Inferior parietal cortex (tissue), 1 donor: ENCODE data around the gene ENAH.
"Not testable (repeated sequence)": the region's sequence is repeated elsewhere in the genome, so short reads cannot be mapped to it uniquely, and the experiment has no call there.

Experiments used
- DNase-seq: peaks from one replicate; pipeline ENCODE4 v3.0.0-alpha.2; 2016; ENCODE audit errors: extremely low spot score

The ENAH gene

GRCh38 chr1:225652729-225653462 is at the start of gene ENAH:
ENAH (minus strand) TSS chr1:225653123; CDS start chr1:225652690, 433 bp downstream.
- DNase-seq: peak; percentile 72

GRCh38 chr1:225700889-225701465 is 48.1 kb upstream of the ENAH start:
- no peak for DNase-seq

GRCh38 chr1:225700164-225700821 is 47.4 kb upstream of the ENAH start:
- DNase-seq: no peak

GRCh38 chr1:225699336-225699735 is 46.4 kb upstream of the ENAH start:
- DNase-seq: no peak

- not testable (repeated sequence) for DNase-seq
Observed at GRCh38 chr1:225698194-225698593, 45.3 kb upstream of the ENAH start.

GRCh38 chr1:225697428-225697827 is 44.5 kb upstream of the ENAH start:
- DNase-seq: no peak

GRCh38 chr1:225695578-225696337 is 42.8 kb upstream of the ENAH start:
- DNase-seq: no peak

- DNase-seq: no peak
Observed at GRCh38 chr1:225694151-225694603, 41.3 kb upstream of the ENAH start.

- DNase-seq: not testable (repeated sequence)
Observed at GRCh38 chr1:225693697-225694096, 40.8 kb upstream of the ENAH start.

GRCh38 chr1:225693085-225693696 is 40.3 kb upstream of the ENAH start:
- DNase-seq: no peak

- DNase-seq: no peak
Observed at GRCh38 chr1:225692517-225692879, 39.6 kb upstream of the ENAH start.

GRCh38 chr1:225691861-225692516 is 39.1 kb upstream of the ENAH start:
- DNase-seq: no peak

GRCh38 chr1:225691377-225691776 is 38.5 kb upstream of the ENAH start:
- DNase-seq: no peak

GRCh38 chr1:225689882-225690459 is 37.0 kb upstream of the ENAH start:
- no peak for DNase-seq

GRCh38 chr1:225688345-225688744 is 35.4 kb upstream of the ENAH start:
- DNase-seq: no peak

GRCh38 chr1:225685476-225686176 is 32.7 kb upstream of the ENAH start:
- no peak for DNase-seq

GRCh38 chr1:225684741-225685140 is 31.8 kb upstream of the ENAH start:
- no peak for DNase-seq

GRCh38 chr1:225681231-225681630 is 28.3 kb upstream of the ENAH start:
- DNase-seq: no peak

- no peak for DNase-seq
Observed at GRCh38 chr1:225678545-225678944, 25.6 kb upstream of the ENAH start.
